Measurements from ENCODE around the gene TUG1.

Gene TUG1

DNA sequence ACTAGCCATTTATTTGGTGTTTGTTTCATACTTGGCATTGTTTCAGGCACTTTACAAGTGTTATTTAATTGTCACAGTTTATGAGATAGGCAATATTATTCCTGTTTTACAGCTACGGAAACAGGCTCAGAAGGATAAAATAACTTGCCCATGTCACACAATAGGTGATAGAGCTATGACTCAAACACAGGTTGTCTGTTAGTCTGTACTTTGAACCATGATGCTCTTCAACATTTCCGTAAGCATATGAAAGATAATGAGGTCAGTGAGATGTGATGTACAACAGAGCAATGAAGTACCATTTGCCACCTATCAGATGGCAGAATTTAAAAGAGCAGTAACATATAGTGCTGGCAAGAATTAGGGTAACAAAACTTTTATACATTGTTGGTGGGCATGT, 15.3 kb downstream of the TUG1 start:
- Histone ChIP-seq H2AFZ (ENCODE audit: low read length) (no peak overlapping the region), H3K4me3 (ENCODE audit: low read depth, low read length, poor library complexity, severe bottlenecking) (no peak overlapping the region), H3K27ac (ENCODE audit: low read depth, low read length, poor library complexity, severe bottlenecking) (no peak overlapping the region), H3K36me3 (ENCODE audit: insufficient read depth, low read length) (no peaks in the 10 kb centered on the region), H3K79me2 (ENCODE audit: insufficient read depth, low read length) (no peaks in the 10 kb centered on the region), H3K4me1 (ENCODE audit: insufficient read depth, low read length, severe bottlenecking) (no peaks in the 10 kb centered on the region), H3F3A (ENCODE audit: insufficient read depth, low read length) (no peaks in the 10 kb centered on the region), H3K9me3 (ENCODE audit: low read length) (peaks cover 8% of the 10 kb centered on the region; the same call in 1 of the 2 replicates), H3K27me3 (ENCODE audit: insufficient read depth, low read length) (no peaks in the 10 kb centered on the region), H3K4me2 (ENCODE audit: low read length) (no peak overlapping the region), H3K9ac (ENCODE audit: low read length) (no peak overlapping the region), H3K9me2 (ENCODE audit: low read depth, low read length) (no peaks in the 10 kb centered on the region), H4K20me1 (ENCODE audit: insufficient read depth, low read length) (no peaks in the 10 kb centered on the region)
- TF ChIP-seq, protein P1, sequence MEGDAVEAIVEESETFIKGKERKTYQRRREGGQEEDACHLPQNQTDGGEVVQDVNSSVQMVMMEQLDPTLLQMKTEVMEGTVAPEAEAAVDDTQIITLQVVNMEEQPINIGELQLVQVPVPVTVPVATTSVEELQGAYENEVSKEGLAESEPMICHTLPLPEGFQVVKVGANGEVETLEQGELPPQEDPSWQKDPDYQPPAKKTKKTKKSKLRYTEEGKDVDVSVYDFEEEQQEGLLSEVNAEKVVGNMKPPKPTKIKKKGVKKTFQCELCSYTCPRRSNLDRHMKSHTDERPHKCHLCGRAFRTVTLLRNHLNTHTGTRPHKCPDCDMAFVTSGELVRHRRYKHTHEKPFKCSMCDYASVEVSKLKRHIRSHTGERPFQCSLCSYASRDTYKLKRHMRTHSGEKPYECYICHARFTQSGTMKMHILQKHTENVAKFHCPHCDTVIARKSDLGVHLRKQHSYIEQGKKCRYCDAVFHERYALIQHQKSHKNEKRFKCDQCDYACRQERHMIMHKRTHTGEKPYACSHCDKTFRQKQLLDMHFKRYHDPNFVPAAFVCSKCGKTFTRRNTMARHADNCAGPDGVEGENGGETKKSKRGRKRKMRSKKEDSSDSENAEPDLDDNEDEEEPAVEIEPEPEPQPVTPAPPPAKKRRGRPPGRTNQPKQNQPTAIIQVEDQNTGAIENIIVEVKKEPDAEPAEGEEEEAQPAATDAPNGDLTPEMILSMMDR (IDR thresholded peaks at IDR 0.05; ENCODE audit: low read length): no peak

DNA sequence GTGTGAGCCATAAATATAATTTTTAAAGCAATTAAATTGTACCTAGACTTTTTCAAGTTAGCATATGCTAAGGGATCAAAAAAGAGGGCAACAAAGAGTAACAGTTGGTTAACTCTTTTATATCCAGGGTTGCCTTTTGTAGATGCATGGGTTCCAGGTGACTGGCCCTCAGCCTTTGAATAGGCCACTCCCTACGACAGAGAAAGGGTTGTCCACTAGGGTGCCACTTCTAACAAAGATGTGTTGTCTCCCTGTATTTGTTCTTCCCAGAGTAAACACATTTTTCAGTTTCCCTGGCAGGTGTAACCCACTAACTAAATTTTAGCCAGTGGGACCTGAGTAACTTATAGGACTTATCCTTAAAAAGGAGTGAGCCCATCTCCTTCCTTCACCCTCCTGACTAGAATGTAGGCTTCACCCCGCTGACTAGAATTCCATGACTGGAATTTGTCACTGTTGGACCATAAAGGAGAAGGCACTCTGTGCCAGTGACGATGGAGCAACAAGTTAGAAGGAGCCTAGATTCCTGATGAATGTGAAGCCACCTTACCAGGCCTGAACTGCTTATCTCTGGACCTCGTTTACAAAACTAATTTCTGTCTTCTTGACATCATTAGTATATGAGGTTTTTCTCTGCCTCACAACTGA, 16.6 kb downstream of the TUG1 start:
- no peak overlapping the region for H3K9ac ChIP-seq (ENCODE audit: low read length)
- no peaks in the 10 kb centered on the region for H3K4me1 ChIP-seq (ENCODE audit: insufficient read depth, low read length, severe bottlenecking)
- no peaks in the 10 kb centered on the region for H3K36me3 ChIP-seq (ENCODE audit: insufficient read depth, low read length)
- no peaks in the 10 kb centered on the region for H3K79me2 ChIP-seq (ENCODE audit: insufficient read depth, low read length)
- peaks cover 8% of the 10 kb centered on the region; the same call in 1 of the 2 replicates for H3K9me3 ChIP-seq (ENCODE audit: low read length)
- H3F3A ChIP-seq (ENCODE audit: insufficient read depth, low read length): no peaks in the 10 kb centered on the region
- no peak overlapping the region for H3K27ac ChIP-seq (ENCODE audit: low read depth, low read length, poor library complexity, severe bottlenecking)
- H3K27me3 ChIP-seq (ENCODE audit: insufficient read depth, low read length): no peaks in the 10 kb centered on the region
- H3K9me2 ChIP-seq (ENCODE audit: low read depth, low read length): no peaks in the 10 kb centered on the region
- no peak overlapping the region for H3K4me3 ChIP-seq (ENCODE audit: low read depth, low read length, poor library complexity, severe bottlenecking)
- no peak overlapping the region for H2AFZ ChIP-seq (ENCODE audit: low read length)
- H4K20me1 ChIP-seq (ENCODE audit: insufficient read depth, low read length): no peaks in the 10 kb centered on the region
- TF ChIP-seq, protein P1 (IDR thresholded peaks at IDR 0.05; ENCODE audit: low read length): no peak
- no peak for TF ChIP-seq EZH2 (IDR thresholded peaks at IDR 0.05; ENCODE audit: borderline replicate concordance, low read length)
- H3K4me2 ChIP-seq (ENCODE audit: low read length): no peak overlapping the region

DNA sequence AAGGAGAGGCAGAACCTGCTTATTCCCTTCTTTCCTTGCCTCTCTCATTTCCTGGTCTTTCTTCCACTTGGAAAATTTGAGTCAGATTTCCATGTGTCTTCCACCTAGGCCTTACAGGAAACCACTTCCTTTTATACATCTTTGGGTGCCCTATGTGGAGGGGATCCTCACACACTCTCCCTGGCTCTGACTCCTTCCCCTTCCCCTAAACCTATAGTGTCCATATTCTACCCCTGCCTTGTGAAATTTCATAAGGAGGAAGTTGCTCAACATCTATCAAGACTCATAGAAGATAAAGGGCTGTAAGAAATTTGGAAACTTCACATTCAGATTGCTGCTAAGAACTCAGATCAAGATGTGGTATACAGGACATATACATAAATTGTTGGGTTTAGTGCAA, 20.4 kb downstream of the TUG1 start:
- Histone ChIP-seq H3K4me3 (ENCODE audit: low read depth, low read length, poor library complexity, severe bottlenecking) (no peak overlapping the region), H3F3A (ENCODE audit: insufficient read depth, low read length) (no peaks in the 10 kb centered on the region), H3K79me2 (ENCODE audit: insufficient read depth, low read length) (no peaks in the 10 kb centered on the region), H3K36me3 (ENCODE audit: insufficient read depth, low read length) (no peaks in the 10 kb centered on the region), H4K20me1 (ENCODE audit: insufficient read depth, low read length) (no peaks in the 10 kb centered on the region), H2AFZ (ENCODE audit: low read length) (no peak overlapping the region), H3K9ac (ENCODE audit: low read length) (no peak overlapping the region), H3K9me3 (ENCODE audit: low read length) (no peaks in the 10 kb centered on the region), H3K4me2 (ENCODE audit: low read length) (no peak overlapping the region), H3K4me1 (ENCODE audit: insufficient read depth, low read length, severe bottlenecking) (no peaks in the 10 kb centered on the region), H3K27me3 (ENCODE audit: insufficient read depth, low read length) (no peaks in the 10 kb centered on the region), H3K9me2 (ENCODE audit: low read depth, low read length) (no peaks in the 10 kb centered on the region), H3K27ac (ENCODE audit: low read depth, low read length, poor library complexity, severe bottlenecking) (no peak overlapping the region)
- TF ChIP-seq EZH2 (IDR thresholded peaks at IDR 0.05; ENCODE audit: borderline replicate concordance, low read length): no peak
- TF ChIP-seq, protein P1 (IDR thresholded peaks at IDR 0.05; ENCODE audit: low read length): no peak

All from OCI-LY1 (cell line).